Measurements from ENCODE around the gene AQP6.

Gene AQP6

GRCh38 chr12:49943625-49943960, 29.2 kb upstream of the AQP6 start:
- no peak for DNase-seq

GRCh38 chr12:49944046-49944445, 28.7 kb upstream of the AQP6 start:
- DNase-seq, result no peak

GRCh38 chr12:49944718-49945117, 28.0 kb upstream of the AQP6 start:
- no peak for DNase-seq

GRCh38 chr12:49945394-49946080, 27.2 kb upstream of the AQP6 start:
- DNase-seq, result peak; percentile 78

- no peak for DNase-seq
Observed at GRCh38 chr12:49946086-49946485, 26.7 kb upstream of the AQP6 start.

- no peak for DNase-seq
Observed at GRCh38 chr12:49946497-49946896, 26.2 kb upstream of the AQP6 start.

- no peak for DNase-seq
Observed at GRCh38 chr12:49947593-49948226, 25.0 kb upstream of the AQP6 start.

- DNase-seq, result no peak
Observed at GRCh38 chr12:49948866-49949845, 23.6 kb upstream of the AQP6 start.

GRCh38 chr12:49949866-49950265, 22.9 kb upstream of the AQP6 start:
- DNase-seq, result no peak

- DNase-seq, result no peak
Observed at GRCh38 chr12:49950273-49951251, 22.2 kb upstream of the AQP6 start, which contains the start of gene AQP2. TSS of gene AQP2 (plus strand) at chr12:49950737. CDS start at chr12:49950831, 94 bp downstream.

- DNase-seq, result no peak
Observed at GRCh38 chr12:49951411-49952240, 21.1 kb upstream of the AQP6 start.

- no peak for DNase-seq
Observed at GRCh38 chr12:49952391-49953055, 20.2 kb upstream of the AQP6 start.

- no peak for DNase-seq
Observed at GRCh38 chr12:49953151-49953550, 19.6 kb upstream of the AQP6 start.

- no peak for DNase-seq
Observed at GRCh38 chr12:49953961-49954846, 18.5 kb upstream of the AQP6 start.

- DNase-seq, result no peak
Observed at GRCh38 chr12:49954863-49955830, 17.6 kb upstream of the AQP6 start.

- no peak for DNase-seq
Observed at GRCh38 chr12:49955899-49956662, 16.7 kb upstream of the AQP6 start.

Measured in activated effector memory CD4-positive, alpha-beta T cell treated with Interleukin-2 at 50 U/mL for 16 hours (primary cell).